C1 segment of cervical spinal cord (tissue), 14 donors: ENCODE data around the gene MTCL1.
A peak's percentile ranks its signal among the peaks of the same experiment; 100 is the strongest.

Experiments
- DNase-seq, 14 donors: peaks; one replicate each; lab custom pipeline; 2025; lab: John Stamatoyannopoulos, UW

MTCL1 gene

GRCh38 chr18:8858888-8859511 lies 153.6 kb downstream of the MTCL1 start:
- no peak for DNase-seq

GRCh38 chr18:8860845-8861642 lies 155.7 kb downstream of the MTCL1 start:
- no peak for DNase-seq

DNA sequence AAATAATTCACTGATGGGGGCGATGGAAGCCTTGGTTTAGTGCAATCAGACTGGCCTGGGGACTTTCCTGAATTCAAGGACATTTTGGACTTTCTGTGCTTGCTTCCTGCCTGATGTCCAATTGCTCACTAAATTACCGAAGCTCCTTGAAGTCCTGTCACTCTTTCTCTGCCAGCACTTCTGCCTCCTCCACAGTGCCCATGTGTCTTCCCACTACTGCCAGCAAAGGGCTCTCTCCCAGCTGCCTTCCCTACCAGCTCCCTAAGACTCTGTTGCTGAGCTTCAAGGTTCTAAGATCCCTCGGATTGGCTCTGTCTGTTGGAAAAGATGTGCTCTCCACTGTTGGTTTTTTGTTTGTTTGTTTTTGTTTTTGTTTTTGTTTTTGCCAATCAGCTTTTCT lies 158.1 kb downstream of the MTCL1 start:
- DNase-seq: peak in 1 of 14 donors; percentile 59

DNA sequence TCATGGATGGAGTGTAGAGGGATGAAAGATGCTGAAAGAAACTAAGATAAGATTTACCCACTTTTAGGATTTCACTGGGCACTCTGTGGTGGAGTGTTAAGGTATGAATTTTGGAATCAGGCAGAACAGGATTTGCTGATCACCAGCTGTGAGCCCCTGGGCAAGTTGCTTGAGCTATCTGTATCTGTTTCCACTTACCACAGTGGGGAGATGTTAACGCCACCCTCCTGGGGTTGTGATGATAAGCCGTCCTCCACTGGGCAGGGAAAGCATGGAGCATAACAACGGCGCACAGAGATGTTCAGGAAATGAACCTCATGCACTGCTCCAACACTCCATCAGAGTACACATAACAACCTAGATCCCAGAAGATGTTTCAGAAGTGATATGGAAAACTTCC lies 160.6 kb downstream of the MTCL1 start:
- no peak for DNase-seq

GRCh38 chr18:8866679-8867078 lies 161.3 kb downstream of the MTCL1 start:
- no peak for DNase-seq

DNA sequence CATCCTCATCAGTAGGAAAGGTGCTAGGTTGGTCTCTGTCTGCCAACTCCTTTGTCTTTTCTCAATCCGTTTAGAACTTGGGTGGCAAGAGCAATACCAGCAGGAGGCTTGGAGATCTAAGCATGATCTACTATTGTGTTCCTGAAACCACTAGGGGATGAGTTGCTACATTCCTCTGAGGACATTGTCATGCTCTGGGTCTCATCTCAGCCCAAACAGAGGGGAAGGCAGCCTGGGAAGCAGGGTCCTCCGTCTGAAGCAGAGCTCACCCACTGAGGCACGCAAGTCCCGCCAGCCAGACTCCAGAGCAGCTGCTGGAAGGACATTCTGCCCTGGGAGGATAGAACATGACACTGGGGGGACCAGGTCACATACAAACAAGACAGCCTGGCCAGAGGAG lies 162.9 kb downstream of the MTCL1 start:
- DNase-seq: no peak

DNA sequence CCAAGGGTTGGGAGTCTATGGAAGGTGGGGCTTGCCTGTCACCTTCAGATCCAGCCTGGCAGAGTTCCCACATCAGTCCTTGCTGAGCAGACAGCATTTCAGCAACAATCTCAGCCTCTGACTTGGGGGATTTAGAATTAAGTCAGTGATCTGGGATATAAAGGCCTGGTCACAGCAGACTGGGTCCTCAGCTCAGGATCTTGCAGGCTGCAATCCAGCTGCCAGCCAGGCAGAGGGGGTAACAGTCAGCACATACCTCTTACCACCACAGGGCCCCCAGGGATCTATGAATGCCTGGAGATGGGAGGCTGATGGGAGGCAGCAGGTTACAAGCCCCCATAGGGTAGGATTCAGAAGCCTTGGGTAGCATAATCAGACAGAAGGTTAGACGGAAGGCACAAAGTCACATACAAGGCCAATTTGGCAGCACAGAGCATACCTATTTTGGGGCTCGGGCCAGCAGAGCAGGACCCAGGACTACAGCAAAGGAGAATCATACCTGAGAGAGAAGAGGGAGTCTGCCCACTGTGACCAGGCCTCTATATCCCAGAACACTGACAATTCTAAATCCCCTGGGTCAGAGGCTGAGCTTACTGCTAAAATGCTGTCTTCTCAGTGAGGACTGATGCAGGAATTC lies 163.5 kb downstream of the MTCL1 start:
- peak in 1 of 14 donors; percentile 71 for DNase-seq

DNA sequence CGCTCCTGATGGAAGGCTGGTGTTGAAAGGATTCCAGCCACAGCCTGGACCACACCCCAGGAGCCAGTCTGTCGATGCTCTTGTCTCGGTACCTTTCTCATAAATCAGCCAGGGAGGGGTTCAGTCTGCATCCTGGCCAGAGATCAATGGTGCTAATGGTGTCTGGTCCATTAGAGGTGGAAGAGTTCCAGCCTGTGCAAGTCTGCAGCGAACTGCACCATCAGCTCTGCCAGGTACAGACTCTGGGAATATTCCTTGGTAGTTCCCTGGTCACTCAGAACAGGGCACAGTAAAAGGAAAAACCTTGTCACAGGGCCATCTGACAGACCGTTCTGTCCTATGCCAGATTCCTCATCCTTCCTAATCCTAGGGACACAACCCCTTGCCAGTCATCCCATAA lies 164.3 kb downstream of the MTCL1 start:
- DNase-seq: peak in 1 of 14 donors; percentile 89

DNA sequence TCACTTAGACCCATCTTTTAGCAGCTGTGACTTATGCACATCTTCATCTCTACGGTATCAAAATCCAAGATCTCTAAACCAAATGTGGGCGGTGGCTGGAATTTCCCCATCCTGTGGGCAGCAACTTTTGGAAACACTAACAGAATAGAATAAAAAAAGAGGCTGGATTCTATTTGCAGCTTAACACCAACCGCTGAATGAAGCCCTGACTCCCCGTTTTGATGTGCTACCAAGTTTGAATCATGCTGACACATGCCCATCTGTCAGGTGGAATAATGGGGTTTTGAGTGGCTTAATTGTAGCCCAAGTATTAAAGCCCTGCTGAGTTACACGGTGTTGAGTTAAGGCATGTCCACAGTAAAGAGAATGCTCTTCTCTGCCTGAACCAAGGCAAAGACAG lies 165.2 kb downstream of the MTCL1 start:
- DNase-seq: peak in 1 of 14 donors; percentile 77

- no peak for DNase-seq
Observed at GRCh38 chr18:8871489-8871888, 166.1 kb downstream of the MTCL1 start.

DNA sequence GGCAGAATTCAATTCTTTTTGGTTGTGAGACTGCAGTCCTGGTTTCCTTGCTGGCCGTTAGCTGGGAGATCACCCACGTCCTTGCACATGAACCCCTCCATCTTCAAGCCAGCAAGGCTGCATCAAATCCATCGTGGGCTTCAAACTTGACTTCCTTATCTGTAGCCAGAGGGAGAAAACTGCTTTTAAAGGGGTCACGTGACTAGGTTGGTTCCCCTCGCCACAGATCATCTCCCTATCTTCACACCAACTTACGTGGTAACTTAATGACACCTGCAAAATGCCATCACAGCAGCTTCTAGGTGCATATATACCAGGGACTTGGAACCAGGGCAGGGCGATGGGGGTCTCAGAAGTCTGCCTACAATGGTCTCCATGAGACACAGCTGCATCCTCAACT lies 169.5 kb downstream of the MTCL1 start:
- no peak for DNase-seq

GRCh38 chr18:8876887-8877286 lies 171.5 kb downstream of the MTCL1 start:
- no peak for DNase-seq

GRCh38 chr18:8881103-8881502 lies 175.7 kb downstream of the MTCL1 start:
- DNase-seq: no peak
